ENCODE results near the gene DDX49.

The DDX49 gene

GRCh38 chr19:18905513-18906236 lies 13.8 kb upstream of the DDX49 start:
- TF ChIP-seq CTCF (conservative IDR thresholded peaks at IDR 0.05; ENCODE audit: control insufficient read depth, insufficient read depth, low read depth, low read length), result no peak
- DNase-seq (ENCODE audit: low read depth), result no peak
- no peak overlapping the region for H3K4me3 ChIP-seq (ENCODE audit: control insufficient read depth, low read depth, low read length)

GRCh38 chr19:18906605-18907519 lies 12.7 kb upstream of the DDX49 start:
- no peak for TF ChIP-seq CTCF (conservative IDR thresholded peaks at IDR 0.05; ENCODE audit: control insufficient read depth, insufficient read depth, low read depth, low read length)
- H3K4me3 ChIP-seq (ENCODE audit: control insufficient read depth, low read depth, low read length), result no peak overlapping the region
- no peak for DNase-seq (ENCODE audit: low read depth)

- DNase-seq (ENCODE audit: low read depth), result no peak
- H3K4me3 ChIP-seq (ENCODE audit: control insufficient read depth, low read depth, low read length), result no peak overlapping the region
- no peak for TF ChIP-seq CTCF (conservative IDR thresholded peaks at IDR 0.05; ENCODE audit: control insufficient read depth, insufficient read depth, low read depth, low read length)
Measured at GRCh38 chr19:18908917-18909619, 10.4 kb upstream of the DDX49 start.

GRCh38 chr19:18910010-18910409 lies 9.5 kb upstream of the DDX49 start:
- no peak for TF ChIP-seq CTCF (conservative IDR thresholded peaks at IDR 0.05; ENCODE audit: control insufficient read depth, insufficient read depth, low read depth, low read length)
- no peak for DNase-seq (ENCODE audit: low read depth)
- no peak overlapping the region for H3K4me3 ChIP-seq (ENCODE audit: control insufficient read depth, low read depth, low read length)

- no peak overlapping the region for H3K4me3 ChIP-seq (ENCODE audit: control insufficient read depth, low read depth, low read length)
- no peak for TF ChIP-seq CTCF (conservative IDR thresholded peaks at IDR 0.05; ENCODE audit: control insufficient read depth, insufficient read depth, low read depth, low read length)
- DNase-seq (ENCODE audit: low read depth), result no peak
Measured at GRCh38 chr19:18910801-18911436, 8.6 kb upstream of the DDX49 start.

GRCh38 chr19:18912933-18913332 lies 6.6 kb upstream of the DDX49 start:
- DNase-seq (ENCODE audit: low read depth), result no peak
- no peak overlapping the region for H3K4me3 ChIP-seq (ENCODE audit: control insufficient read depth, low read depth, low read length)
- no peak for TF ChIP-seq CTCF (conservative IDR thresholded peaks at IDR 0.05; ENCODE audit: control insufficient read depth, insufficient read depth, low read depth, low read length)
